A549 treated with ZK216348 at 1 μM for 4 hours (cell line): ENCODE data around the gene BTRC. TPM values are rescaled to one million over a fixed set of nuclear protein-coding genes. Genes with fewer than 3 reads are reported as not detected.

Experiments
- total RNA-seq: library from RNA; stranded (reverse); fragments of 200-300 nt; extraction: Qiagen RNA extraction; gene quantifications from 5 replicates; pipeline ENCODE4 v1.2.3, GENCODE V29; 2022; ENCODE audit warnings: low read depth

Gene BTRC
- total RNA-seq: 6.2 to 12.9 TPM (median 10.0 TPM) in 5 replicates

GRCh38 chr10:101353692-101354327, at the start of gene BTRC:
TSS of gene BTRC (plus strand) at chr10:101354165. CDS start at chr10:101354181, 16 bp downstream.

GRCh38 chr10:101587725-101588653, 234.0 kb downstream of the BTRC start, which contains the start of the genes DPCD and POLL:
TSS of gene DPCD (plus strand) at chr10:101588321. CDS start at chr10:101588337, 16 bp downstream.
TSS of gene POLL (minus strand) at chr10:101588257. CDS start at chr10:101587360, 897 bp downstream.

Other genes starting within 250 kb of the BTRC start
- gene TLX1, start 222.9 kb upstream of the BTRC start, total RNA-seq: not detected in 5 replicates
- not detected in 5 replicates for gene LBX1, start 124.7 kb upstream of the BTRC start, total RNA-seq
- gene POLL, start 234.1 kb downstream of the BTRC start, total RNA-seq: 12.2 to 18.8 TPM (median 16.1 TPM) in 5 replicates
- gene DPCD, start 234.2 kb downstream of the BTRC start, total RNA-seq: 27.2 to 44.8 TPM (median 31.6 TPM) in 5 replicates